Head of caudate nucleus (tissue), 42 donors: ENCODE measurements around the gene NANOS3.

Experiments
- DNase-seq, 42 donors: peaks; one replicate each; pipeline versions ENCODE4 v3.0.0 to v3.0.0-alpha.2; 2020 to 2021; ENCODE audit warnings: mixed read lengths in 7 of 42
- intact Hi-C: fragments of 100-400 bp; cut with DNase I; formaldehyde crosslinking; loops from one replicate; pipeline ENCODE4 v1.15.0; 2022

NANOS3 gene

GRCh38 chr19:13881251-13881691 is 4.3 kb downstream of the NANOS3 start:
- DNase-seq = no peak
- intact Hi-C loops = loop anchor here (5.0 kb wide), 1 partner anchor 191 kb away; the partner anchor contains the start of gene MISP3

GRCh38 chr19:13881692-13882418 is 4.9 kb downstream of the NANOS3 start:
- peak in 12 of 42 donors; percentile 13 to 58 (median 32) for DNase-seq
- intact Hi-C loops = loop anchor here (5.0 kb wide), 1 partner anchor 190 kb away; the partner anchor contains the start of gene MISP3

- intact Hi-C loops = loop anchor here (5.0 kb wide), 1 partner anchor 190 kb away; the partner anchor contains the start of gene MISP3
- no peak for DNase-seq
These were observed 5.5 kb downstream of the NANOS3 start for GRCh38 chr19:13882419-13882795.

- intact Hi-C loops = loop anchor here (5.0 kb wide), 1 partner anchor 189 kb away; the partner anchor contains the start of gene MISP3
- DNase-seq = no peak
These were observed 5.9 kb downstream of the NANOS3 start for GRCh38 chr19:13882836-13883235.

GRCh38 chr19:13883516-13884064 is 6.7 kb downstream of the NANOS3 start:
- no peak for DNase-seq
- intact Hi-C loops = loop anchor here (5.0 kb wide), 1 partner anchor 189 kb away; the partner anchor contains the start of gene MISP3

GRCh38 chr19:13884726-13885591 is 8.0 kb downstream of the NANOS3 start:
- no peak for DNase-seq

GRCh38 chr19:13885826-13886365 is 9.0 kb downstream of the NANOS3 start:
- intact Hi-C loops = no loop called here
- DNase-seq = no peak

More at GRCh38 chr19:13884726-13885591, 8.0 kb downstream of the NANOS3 start:
- intact Hi-C loops = loop anchor here (5.0 kb wide), 1 partner anchor 187 kb away; the partner anchor contains the start of gene MISP3

GRCh38 chr19:13887018-13887436 is 10.1 kb downstream of the NANOS3 start:
- intact Hi-C loops = no loop called here
- no peak for DNase-seq

- intact Hi-C loops = no loop called here
- no peak for DNase-seq
These were observed 10.6 kb downstream of the NANOS3 start for GRCh38 chr19:13887517-13887916.

- intact Hi-C loops = no loop called here
- no peak for DNase-seq
These were observed 11.3 kb downstream of the NANOS3 start for GRCh38 chr19:13888281-13888680.

- intact Hi-C loops = no loop called here
- DNase-seq = no peak
These were observed 13.2 kb downstream of the NANOS3 start for GRCh38 chr19:13890136-13890535.

GRCh38 chr19:13892870-13893269 is 15.9 kb downstream of the NANOS3 start:
- intact Hi-C loops = no loop called here
- no peak for DNase-seq

- no peak for DNase-seq
- intact Hi-C loops = no loop called here
These were observed 17.6 kb downstream of the NANOS3 start for GRCh38 chr19:13894552-13894951.

GRCh38 chr19:13896227-13896626 is 19.3 kb downstream of the NANOS3 start:
- intact Hi-C loops = no loop called here

GRCh38 chr19:13899393-13899792 is 22.5 kb downstream of the NANOS3 start:
- DNase-seq = no peak
- intact Hi-C loops = no loop called here

More at GRCh38 chr19:13896227-13896626, 19.3 kb downstream of the NANOS3 start:
- no peak for DNase-seq

GRCh38 chr19:13899912-13900584 is 23.1 kb downstream of the NANOS3 start:
- intact Hi-C loops = no loop called here
- DNase-seq = peak in 8 of 42 donors; percentile 11 to 43 (median 33)

- no peak for DNase-seq
- intact Hi-C loops = no loop called here
These were observed 26.1 kb downstream of the NANOS3 start for GRCh38 chr19:13902993-13903555.
